ENCODE results near the gene CASQ1.

DNA sequence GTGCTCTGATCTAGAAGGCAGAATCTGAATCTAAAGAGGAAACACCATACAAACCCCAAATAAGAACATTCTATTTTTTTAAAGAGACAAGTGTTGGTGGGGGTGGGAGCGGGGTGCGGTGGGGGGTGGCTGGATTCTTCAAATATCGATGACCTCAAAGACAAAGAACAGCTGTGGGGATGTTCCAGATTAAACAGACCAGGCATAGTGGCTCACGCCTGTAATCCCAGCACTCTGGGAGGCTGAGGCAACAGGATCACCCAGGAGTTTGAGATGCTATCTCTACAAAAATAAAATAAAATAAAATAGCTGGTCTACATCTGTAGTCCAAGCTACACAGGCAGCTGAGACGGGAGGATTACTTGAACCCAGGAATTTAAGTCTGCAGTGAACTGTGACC, 34.0 kb upstream of the CASQ1 start:
- TF ChIP-seq, protein P1, sequence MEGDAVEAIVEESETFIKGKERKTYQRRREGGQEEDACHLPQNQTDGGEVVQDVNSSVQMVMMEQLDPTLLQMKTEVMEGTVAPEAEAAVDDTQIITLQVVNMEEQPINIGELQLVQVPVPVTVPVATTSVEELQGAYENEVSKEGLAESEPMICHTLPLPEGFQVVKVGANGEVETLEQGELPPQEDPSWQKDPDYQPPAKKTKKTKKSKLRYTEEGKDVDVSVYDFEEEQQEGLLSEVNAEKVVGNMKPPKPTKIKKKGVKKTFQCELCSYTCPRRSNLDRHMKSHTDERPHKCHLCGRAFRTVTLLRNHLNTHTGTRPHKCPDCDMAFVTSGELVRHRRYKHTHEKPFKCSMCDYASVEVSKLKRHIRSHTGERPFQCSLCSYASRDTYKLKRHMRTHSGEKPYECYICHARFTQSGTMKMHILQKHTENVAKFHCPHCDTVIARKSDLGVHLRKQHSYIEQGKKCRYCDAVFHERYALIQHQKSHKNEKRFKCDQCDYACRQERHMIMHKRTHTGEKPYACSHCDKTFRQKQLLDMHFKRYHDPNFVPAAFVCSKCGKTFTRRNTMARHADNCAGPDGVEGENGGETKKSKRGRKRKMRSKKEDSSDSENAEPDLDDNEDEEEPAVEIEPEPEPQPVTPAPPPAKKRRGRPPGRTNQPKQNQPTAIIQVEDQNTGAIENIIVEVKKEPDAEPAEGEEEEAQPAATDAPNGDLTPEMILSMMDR (IDR thresholded peaks at IDR 0.05), result no peak
- no peak for TF ChIP-seq POLR2A (IDR thresholded peaks at IDR 0.05)
